ENCODE data around the gene PIK3R5.

The PIK3R5 gene

DNA sequence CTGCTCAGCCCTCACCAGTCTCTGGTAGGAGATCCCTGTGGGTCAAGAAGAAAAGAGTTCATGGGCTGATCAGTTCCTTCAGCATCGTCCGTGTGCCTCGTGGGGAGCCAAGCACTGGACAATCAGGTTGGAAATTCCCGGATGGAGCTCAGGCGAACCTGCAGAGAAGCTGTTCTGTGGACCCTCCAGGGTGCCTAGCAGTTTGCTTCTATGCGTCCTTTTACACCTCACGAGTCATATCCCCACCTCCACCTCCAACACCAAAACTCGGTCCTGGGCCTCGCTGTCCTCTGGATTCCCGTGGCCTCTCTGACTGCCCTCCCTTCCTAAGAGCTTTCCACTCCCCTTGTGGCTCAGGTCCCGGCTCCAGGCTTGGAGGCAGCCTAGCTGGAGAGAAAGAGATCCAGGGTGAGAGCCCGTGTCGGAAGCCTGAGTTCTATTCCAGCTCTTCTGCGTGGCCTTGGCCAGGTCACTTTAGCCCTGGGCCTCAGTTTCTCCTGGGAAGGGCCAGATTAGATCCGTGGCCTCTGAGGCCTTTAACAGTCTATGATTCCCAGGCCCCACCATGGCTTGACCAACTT is 71.8 kb downstream of the PIK3R5 start:
- no peak for DNase-seq

DNA sequence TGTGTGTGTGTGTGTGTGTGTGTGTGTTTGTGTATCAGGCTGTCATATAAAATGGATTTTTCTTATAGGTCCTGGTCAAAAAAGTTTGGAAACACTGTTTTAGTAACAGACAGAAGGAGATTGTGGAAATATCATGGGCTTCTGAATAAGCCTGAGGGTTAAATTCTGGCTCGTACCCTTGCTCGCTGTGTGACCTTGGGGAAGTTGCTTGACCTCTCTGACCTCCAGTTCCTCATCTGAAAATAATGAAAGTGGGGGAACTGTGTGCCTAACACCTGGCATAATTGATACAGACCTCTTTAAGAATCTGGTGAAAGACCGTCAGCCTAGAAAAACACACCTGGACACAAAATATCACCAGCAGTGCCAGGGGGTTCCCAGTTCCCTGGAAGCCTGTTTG is 72.4 kb downstream of the PIK3R5 start:
- no peak for DNase-seq

DNA sequence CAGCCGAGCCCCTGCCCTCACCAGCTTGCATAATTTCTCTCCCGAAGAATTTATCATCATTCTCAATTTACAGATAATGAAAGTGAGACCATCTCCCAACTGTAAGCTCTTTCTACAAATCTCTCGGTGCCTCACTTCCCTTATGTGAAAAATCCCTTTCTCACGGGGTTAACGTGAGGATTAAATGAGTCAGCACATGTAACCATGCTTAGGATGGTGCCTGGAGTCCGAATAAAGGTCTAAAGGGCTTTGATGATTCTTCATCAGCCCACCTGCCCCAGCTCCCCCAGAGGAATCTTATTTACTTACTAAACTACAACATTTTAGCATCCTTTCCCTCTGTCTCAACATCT is 73.2 kb downstream of the PIK3R5 start:
- no peak for DNase-seq

DNA sequence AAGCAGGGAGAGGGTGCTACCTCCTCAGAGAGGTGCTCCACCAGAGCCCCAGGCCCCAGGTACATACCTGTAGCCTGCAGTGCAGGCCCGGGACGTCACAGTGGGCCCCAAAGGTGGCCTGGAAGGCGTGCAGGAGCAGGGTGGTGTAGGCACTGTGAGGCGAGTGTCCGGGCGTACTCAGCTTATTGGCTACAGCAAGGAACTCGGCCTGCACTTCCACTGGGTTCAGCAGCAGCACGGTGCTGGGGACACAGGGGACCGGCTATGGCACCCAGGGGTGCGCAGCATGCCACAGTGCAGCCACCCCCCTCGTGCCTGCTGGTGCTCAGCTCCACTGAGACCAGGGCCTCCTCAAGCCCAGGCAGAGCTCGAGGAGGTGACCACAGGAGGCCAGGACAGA is 74.8 kb downstream of the PIK3R5 start:
- DNase-seq, result no peak

DNA sequence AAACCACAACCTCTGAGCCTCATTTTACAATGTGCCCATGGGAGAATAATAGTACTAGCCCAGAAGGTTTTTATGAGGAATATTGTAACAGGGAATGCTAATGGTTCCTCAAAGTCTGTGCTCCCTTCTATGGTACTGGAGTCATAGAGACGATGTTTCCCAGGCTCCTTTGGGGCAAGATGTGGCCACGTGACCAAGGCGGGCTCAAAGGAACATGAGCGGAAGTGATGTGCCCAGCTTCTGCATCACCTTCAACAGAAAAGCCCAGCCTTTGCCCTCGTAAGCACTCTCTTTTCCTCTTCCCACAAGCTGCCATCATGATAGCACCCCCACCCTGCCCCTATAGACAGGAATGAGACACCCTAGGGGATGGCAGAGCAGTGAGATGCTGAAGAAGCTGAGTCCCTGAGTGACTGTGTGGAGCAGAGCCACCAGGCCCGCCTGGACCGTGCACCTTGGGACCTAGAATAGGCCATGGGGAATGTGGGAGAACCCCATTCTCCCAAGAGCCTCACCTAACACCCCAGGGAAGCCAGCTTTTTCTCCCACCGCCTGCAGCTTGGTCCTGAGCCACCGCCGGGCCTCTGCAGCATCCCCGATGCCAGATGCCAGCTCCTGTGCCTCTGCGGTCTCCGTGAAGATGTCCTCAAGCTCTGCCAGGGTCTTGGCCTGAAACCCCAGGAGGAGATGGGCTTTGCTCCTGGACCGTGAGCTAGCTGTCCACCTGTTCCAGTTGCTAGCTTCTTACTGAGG is 75.9 kb downstream of the PIK3R5 start:
- no peak for DNase-seq

DNA sequence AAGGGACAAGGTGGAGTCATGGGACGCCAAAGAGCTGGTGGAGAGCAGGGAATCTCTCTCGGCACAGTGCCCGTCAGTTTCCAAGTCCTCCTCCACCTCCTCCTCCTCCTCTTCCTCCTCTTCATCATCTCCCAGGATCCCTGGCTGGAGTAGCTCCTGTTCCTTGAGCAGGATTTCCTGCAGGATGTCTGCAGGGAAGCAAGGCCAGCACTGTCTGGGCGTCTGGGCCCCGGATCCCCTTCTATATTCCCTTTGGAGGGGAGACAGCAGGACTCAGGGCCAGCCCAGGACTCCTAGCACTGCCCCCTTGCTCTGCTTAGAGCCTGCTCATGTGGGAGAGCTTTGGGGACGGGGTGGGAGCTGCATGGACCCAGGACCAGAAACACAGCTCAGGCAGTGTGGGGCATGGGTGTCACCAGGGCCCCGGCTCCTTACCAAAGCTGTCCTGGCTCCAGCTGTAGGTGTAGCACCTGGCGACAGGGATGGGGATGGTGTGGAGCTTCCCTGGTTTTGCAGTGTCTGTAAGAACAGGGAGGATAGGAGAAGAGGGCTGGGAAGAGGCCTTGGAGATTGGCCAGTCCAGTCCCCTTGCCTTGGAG is 76.7 kb downstream of the PIK3R5 start:
- DNase-seq, result no peak

DNA sequence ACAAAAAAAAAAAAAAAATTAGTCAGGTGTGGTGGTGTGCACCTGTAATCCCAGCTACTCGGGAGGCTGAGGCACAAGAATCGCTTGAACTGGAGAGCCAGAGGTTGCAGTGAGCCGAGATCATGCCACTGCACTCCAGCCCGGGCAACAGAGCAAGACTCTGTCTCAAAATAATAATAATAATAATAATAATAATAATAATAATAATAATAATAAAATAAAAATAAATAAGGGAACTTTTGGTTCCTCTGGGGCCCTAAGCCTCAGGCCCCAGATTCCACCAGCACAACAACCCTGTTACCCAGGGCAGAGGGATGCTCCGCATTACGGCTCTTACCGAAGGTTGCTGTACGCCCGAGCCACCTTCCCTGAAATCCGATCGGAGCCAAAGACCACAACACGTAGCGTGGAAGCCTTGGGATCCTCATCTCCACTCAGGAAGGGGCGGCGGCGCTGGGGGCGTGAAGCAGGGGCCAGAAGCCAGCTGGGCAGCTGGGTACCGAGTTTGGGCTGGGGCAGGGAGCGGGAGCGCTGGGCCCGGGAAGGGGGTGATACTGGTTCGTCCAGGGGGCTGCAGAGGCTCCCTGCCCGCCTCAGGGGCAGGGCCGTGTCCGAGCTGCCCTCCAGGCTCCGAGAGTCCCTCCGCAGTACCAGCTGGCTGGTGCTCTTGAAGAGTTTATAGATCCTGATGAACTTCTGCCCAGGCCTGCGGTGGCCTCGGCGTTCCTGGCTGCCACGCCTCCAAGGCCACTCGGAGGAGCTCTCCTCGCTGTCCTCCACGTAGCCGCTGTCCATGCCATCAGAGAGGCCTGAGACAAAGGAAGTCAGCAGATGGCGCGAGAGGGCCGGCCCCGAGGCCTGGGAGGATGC is 77.4 kb downstream of the PIK3R5 start:
- DNase-seq, result no peak

DNA sequence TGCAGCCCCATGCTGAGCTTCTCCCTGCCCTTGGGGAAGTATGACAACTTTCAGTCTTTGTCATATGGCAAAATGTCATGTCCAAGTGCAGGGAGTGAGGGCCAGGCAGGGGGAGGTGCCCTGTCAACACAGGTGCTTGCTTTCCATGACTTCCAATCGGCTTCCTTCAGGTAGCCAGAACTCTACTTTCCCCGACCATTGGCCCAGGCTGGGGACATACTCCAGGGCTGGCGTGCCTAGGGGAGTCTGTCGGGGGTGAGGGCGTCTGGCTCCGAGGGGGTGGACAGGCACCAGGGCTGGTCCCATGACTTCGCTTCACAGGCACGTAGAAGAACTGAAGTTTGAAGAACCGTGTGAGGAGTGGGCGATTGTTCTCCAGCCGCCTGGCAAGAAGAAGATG is 78.2 kb downstream of the PIK3R5 start:
- DNase-seq, result no peak

DNA sequence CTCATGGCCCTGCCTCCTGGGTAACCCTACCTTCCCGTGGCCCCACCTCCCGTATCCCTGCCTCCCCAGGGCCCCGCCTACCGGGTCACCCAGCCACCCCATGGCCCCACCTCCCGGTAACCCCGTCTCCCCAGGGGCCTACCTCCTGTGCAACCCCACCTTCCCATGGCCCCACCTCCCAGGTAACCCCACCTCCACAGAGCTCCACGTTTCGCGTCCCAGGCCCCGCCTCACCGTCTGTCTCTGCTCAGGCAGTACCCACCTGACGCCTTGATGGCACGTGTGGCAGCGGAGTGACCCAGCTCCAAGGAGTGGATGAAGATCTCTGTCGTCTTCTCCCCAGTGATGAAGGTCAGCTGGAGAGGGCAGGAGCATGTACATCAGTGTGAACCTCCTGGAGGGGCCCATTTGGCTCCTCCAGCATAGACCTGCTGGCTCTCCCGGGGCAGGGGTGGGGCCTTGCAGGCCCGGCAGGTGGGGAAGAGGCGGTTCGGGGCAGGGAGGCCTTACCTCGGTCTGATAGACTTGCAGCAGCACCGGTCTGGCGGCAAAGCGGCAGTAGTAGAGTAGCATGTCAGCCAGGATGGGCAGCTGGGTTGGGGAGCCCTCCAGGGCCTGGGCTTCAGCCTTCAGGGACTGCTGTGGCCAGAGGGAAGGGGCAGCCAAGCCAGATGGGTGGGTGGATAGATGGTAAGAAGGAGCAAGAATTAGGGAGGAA is 79.4 kb downstream of the PIK3R5 start:
- DNase-seq, result no peak

DNA sequence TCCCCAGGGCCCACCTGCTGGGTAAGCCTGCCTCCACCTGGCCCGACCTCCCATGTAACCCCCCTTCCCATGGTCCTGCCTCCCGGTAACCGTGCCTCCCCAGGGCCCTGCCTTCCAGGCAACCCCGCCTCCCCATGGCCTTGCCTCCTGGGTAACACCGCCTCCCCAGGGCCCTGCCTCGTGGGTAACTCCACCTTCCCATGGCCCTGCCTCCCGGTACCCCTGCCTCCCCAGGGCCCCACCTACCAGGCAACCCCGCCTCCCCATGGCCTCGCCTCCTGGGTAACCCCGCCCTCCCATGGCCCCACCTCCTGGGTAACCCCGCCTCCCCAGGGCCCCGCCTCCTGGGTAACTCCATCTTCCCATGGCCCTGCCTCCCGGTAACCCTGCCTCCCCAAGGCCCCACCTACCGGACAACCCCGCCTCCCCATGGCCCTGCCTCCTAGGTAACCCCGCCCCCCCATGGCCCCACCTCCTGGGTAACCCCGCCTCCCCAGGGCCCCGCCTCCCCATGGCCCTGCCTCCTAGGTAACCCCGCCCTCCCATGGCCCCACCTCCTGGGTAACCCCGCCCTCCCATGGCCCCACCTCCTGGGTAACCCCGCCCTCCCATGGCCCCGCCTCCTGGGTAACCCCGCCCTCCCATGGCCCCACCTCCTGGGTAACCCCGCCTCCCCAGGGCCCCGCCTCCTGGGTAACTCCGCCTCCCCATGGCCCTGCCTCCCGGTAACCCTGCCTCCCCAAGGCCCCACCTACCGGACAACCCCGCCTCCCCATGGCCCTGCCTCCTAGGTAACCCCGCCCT is 80.1 kb downstream of the PIK3R5 start:
- peak; percentile 50 for DNase-seq

DNA sequence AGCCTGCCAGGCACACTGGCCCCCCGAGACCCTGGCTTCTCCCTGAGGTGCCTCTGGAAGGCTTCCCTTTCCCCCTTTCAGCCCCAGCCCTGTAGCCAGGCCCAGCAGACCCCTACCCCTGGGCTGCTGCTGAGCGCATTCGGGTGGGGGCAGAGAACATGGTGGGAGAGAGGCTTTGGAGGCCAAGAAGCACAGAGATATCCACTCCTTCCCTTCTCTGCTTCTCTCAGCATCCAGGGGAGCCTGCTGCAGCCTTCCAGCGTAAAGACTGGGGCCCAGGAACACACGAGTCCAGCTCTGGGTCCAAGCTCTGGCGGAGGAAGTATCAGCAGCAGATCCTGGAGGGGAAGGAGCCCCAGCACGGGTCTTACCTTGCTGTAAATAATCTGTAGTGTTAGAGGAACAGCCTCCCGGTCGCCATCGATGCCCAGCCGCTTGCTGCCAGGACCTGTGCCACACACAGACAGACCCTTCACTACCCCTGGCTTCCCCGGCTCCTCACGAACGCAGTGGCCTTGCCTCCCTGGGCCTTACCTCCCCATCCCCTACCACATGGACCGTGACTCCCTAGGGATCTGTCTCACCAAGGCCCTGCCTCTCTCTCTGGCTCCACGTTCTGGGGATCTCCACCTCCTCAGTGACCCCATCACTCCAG is 81.0 kb downstream of the PIK3R5 start:
- no peak for DNase-seq

DNA sequence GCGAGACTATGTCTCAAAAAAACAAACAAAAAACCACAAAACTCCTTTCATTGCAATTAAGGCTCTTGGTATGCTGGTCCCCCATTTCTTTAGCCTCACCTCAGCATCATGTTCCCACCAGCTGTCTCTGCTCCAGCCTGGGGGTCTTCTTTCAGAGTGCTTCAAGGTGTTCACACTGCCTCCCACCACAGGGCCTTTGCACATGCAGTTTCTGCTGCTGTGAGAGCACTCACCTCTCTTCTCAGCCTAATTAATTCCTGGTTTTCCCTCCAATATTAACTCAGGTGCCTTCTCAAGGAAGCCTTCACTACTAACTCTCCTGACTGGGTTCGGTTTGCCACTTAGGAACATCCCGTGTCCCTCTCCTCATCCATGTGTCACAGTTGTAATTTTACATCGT is 82.2 kb downstream of the PIK3R5 start:
- no peak for DNase-seq

DNA sequence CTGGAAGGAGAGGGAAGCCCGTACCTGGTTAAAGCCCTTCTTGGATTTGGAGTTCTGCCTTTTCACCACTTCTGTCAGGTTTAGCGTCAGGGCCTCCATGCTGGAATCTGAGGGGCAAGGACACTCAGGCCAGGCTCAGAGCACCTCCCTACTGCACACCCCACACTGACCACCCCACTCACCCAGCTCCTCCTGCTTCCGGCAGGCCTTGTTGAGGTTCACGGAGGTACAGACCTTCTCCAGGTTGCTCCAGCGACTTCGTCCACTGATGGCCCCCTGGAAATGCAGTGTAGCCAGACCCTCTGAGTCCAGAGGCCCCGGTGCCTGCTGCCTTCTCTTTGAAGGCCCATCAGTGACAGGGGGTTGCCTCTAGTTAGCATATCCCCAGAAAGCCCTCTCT is 83.9 kb downstream of the PIK3R5 start:
- DNase-seq, result no peak

DNA sequence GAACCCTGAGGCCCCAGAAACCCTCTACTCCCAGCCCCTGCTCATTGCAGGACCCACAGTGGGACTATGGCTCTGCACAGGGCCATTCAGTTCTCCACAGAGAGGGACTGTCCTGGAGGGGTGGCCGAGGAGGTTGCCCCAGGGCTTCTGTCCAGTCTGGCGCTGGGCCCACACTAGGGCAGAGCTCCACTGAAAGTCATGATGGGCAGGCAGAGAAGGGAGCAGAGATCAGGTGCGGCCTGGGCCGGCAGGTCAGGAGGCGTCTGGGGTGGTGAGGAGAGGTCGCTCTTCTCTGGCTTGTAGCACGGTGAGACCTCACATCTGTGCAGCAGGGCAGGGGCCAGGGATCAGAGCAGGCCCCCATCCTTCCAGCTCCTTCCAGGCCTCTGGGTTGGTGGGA is 85.0 kb downstream of the PIK3R5 start:
- DNase-seq, result no peak

DNA sequence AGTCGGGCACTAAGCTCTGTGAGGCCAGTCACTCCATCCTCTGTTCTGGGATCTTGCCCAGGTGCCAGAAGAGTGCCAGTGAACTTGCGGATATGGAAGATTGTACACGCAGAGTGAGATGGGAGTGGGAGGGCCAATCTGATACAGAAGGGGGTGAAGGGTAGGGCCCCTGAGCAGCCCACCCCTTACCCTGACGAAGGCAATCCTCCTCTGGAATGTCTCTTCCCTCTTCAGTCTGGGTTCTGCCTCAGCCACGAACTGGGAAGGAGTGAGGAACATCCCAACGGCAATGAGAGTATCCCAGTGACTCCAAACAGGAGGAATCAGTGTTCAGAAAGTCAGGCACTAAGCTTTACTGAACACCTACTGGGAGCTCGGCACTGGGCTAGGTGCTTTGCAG is 86.1 kb downstream of the PIK3R5 start:
- no peak for DNase-seq

DNA sequence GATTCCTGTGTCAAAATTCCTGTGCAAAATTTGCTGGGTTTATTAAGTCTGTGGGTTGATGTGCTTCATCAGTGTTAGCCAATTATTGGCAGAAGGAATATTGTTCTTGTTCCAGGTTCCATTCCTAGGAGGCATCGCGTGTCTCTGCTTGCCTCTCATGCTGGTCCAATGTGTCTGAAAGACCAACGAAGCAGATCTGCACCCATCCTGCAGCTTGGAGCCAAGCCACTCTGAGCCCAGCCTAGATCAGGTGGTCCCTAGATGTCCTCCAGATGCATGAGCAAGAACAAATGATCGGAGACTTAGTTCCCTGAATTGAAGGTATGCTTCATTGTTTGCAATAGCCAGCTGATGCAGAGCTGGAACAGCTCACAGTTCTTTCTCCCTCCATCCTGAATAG is 87.5 kb downstream of the PIK3R5 start:
- no peak for DNase-seq

DNA sequence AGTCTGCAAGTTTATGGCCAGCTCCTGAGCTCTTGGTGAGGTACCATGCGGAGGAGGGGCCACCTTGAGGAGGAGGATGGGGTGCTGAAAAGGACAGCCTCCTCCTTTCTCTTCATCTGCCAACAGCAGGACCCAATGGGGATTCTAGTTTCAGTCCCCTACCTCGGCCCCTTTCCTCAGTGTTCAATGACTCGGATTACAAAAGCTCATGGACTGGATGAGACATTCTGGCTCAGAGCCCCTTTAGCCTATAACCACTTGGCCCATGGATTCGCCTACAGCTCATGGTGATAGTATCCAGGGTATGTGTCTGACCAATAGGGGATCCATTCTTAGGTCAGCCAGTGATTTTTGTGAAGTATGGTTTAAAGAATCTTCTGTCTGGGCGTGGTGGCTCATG is 89.5 kb downstream of the PIK3R5 start:
- no peak for DNase-seq

DNA sequence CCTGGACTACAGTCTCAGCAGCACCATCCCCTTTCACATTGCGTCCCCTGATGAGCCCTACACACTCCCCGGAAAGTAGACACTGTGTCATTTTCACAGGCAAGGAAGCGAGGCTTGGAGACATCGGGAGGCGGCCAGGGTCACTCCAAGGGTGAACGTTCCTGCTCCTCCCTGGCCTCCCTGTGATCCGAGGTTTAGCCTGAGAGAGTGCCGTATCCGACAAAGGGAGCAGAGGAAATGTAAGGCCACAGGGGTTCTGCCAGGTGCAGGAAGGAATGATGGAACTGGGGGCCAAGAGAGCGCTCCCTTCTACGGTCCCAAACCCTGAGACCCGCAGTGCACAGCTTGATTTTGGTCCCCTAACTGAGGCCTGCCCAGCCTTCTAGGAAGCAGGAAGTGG is 90.1 kb downstream of the PIK3R5 start:
- no peak for DNase-seq

DNA sequence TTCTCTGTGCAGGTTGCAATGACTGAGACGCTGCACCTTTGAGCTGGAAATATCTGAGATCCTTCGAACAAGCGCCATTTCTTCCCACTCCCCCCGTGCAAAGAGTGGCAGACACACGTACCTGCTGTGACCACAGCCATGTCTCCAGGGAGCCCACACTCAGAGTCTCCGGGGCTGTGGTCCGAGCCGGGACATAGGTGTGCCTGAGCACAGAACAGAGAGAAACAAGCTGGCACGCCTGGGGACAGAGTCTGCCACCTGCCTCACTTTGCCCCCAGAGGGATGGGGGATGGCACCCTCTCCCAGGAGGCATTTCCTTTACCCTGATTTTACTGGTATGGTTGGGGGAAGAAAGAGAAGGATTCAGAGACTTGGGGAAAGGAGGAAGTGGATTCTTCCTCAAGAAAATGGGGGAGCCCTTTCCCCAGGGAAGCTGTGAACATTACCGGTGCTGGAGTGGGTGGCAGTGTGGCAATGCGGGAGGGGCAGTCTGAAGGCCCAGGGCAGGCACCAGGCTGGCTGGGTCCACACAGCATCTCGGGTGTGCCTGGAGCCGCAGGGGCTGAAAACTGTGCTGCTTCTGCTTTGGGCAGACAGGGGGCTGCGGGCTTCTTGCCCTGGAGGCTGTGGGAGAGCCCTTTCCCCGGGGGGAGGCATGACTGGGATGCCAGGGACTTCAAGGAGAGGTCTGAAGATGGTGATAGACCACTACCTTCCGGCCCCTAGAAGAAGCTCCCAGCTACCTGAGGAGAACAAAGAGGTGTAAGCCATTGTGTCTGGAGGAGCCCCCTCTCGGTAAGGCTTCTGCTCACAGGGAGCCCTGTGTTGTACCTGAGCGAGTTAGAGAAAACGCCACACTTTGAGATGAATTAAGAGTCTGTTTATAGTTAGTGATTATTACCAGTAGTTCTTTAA is 91.4 kb downstream of the PIK3R5 start:
- DNase-seq, result no peak

DNA sequence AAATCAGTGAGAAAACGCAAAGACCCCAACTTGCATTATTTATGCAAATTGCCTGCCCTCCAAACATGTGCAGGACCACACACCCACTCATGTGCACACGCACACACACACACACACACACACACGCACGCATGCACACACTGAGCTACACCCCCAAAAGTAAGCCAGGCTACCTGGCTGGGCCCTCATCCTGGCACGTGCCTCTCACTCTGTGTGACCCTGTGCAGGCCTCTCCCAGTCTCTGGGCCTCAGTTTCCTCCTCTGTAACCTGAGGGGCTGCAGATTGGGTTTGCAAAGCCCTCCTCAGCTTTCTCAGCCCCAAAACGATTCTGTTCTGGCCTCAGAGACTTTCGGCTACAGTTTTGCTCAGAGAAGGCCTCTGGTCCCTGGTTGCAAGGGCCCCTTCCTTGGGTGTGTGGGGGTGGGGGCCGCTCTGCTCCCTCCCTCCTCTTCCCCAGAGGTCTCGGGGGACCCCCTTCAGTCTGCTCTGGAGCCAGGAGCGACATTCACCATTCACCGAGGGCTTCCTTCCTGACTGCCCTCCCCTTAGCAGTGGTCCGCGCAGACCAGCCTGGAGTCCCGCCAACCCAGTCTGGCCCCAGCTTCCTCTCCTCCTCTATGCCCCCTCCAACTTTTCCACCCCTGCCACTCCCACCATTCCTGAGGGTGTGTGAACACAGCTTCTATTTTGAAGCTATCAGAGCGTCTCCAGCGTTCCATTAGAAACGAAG is 92.6 kb downstream of the PIK3R5 start:
- no peak for DNase-seq
